H9 (cell line): ENCODE measurements around the gene SYCN. TPM values are rescaled to one million over a fixed set of nuclear protein-coding genes. Genes with fewer than 3 reads are reported as not detected.

Experiments
- DNase-seq: peaks from one replicate; pipeline ENCODE4 v3.0.0-alpha.2; 2017
- H2AFZ ChIP-seq: one replicate; pipeline ENCODE4 v1.6.1; 2013; ENCODE audit warnings: mild to moderate bottlenecking, low read length, control low read depth, moderate library complexity
- H2AK5ac ChIP-seq: 2 replicates; pipeline ENCODE4 v1.6.1; 2013; ENCODE audit warnings: low read length, control low read depth, mixed read lengths; ENCODE audit not compliant: insufficient read length
- H2BK120ac ChIP-seq: one replicate; pipeline ENCODE4 v1.6.1; 2013; ENCODE audit warnings: low read depth, mild to moderate bottlenecking, low read length, control low read depth, inconsistent platforms; ENCODE audit not compliant: poor library complexity, severe bottlenecking
- H2BK12ac ChIP-seq: 2 replicates; pipeline ENCODE4 v1.6.1; 2013; ENCODE audit warnings: low read length, control low read depth, mixed read lengths, low read depth; ENCODE audit not compliant: insufficient read length
- H2BK15ac ChIP-seq: 2 replicates; pipeline ENCODE4 v1.6.1; 2013; ENCODE audit warnings: low read depth, low read length, control low read depth
- H2BK20ac ChIP-seq: one replicate; pipeline ENCODE4 v1.6.1; 2013; ENCODE audit warnings: low read depth, mild to moderate bottlenecking, low read length, control low read depth, inconsistent platforms; ENCODE audit not compliant: poor library complexity, severe bottlenecking
- H2BK5ac ChIP-seq: 2 replicates; pipeline ENCODE4 v1.6.1; 2013; ENCODE audit warnings: low read length, control low read depth, mixed read lengths; ENCODE audit not compliant: insufficient read length
- H3K14ac ChIP-seq: 2 replicates; pipeline ENCODE4 v1.6.1; 2013; ENCODE audit warnings: low read length, control low read depth; ENCODE audit not compliant: insufficient read depth
- H3K18ac ChIP-seq: 2 replicates; pipeline ENCODE4 v1.6.1; 2013; ENCODE audit warnings: low read depth, mild to moderate bottlenecking, mixed read lengths, low read length, control low read depth; ENCODE audit not compliant: insufficient read length
- H3K23ac ChIP-seq: 2 replicates; pipeline ENCODE4 v1.6.1; 2013; ENCODE audit warnings: low read length, control low read depth, mixed read lengths, low read depth; ENCODE audit not compliant: insufficient read length
- H3K23me2 ChIP-seq: 2 replicates; pipeline ENCODE4 v1.6.1; 2013; ENCODE audit warnings: low read depth, mild to moderate bottlenecking, mixed read lengths, low read length, control low read depth; ENCODE audit not compliant: insufficient read length, poor library complexity, severe bottlenecking
- H3K27ac ChIP-seq: 2 replicates; pipeline ENCODE4 v1.5.1; 2013; ENCODE audit warnings: low read length, control low read depth, mixed read lengths, low read depth; ENCODE audit not compliant: insufficient read length
- H3K27me3 ChIP-seq: 2 replicates; pipeline ENCODE4 v1.6.1; 2013; ENCODE audit warnings: low read length, control low read depth, inconsistent platforms; ENCODE audit not compliant: insufficient read depth
- H3K4ac ChIP-seq: 2 replicates; pipeline ENCODE4 v1.6.1; 2013; ENCODE audit warnings: low read depth, mild to moderate bottlenecking, control low read depth, inconsistent platforms, low read length, moderate library complexity
- H3K4me1 ChIP-seq: 2 replicates; pipeline ENCODE4 v1.6.1; 2013; ENCODE audit warnings: low read length, control low read depth, inconsistent platforms; ENCODE audit not compliant: insufficient read depth
- H3K4me2 ChIP-seq: 2 replicates; pipeline ENCODE4 v1.6.1; 2013; ENCODE audit warnings: low read length, control low read depth, mixed read lengths; ENCODE audit not compliant: insufficient read length, insufficient read depth
- H3K56ac ChIP-seq: 2 replicates; pipeline ENCODE4 v1.6.1; 2013; ENCODE audit warnings: low read depth, mild to moderate bottlenecking, mixed read lengths, low read length, control low read depth; ENCODE audit not compliant: insufficient read length
- H3K79me1 ChIP-seq: 2 replicates; pipeline ENCODE4 v1.6.1; 2013; ENCODE audit warnings: low read depth, mild to moderate bottlenecking, moderate library complexity, low read length, control low read depth, inconsistent platforms; ENCODE audit not compliant: insufficient read depth, poor library complexity, severe bottlenecking
- H3K79me2 ChIP-seq: 2 replicates; pipeline ENCODE4 v1.6.1; 2013; ENCODE audit warnings: low read length, control low read depth, inconsistent platforms; ENCODE audit not compliant: insufficient read depth
- H3K9ac ChIP-seq: 2 replicates; pipeline ENCODE4 v1.6.1; 2013; ENCODE audit warnings: low read length, control low read depth, mixed read lengths; ENCODE audit not compliant: insufficient read length; ENCODE audit errors: extremely low read depth
- H3K9me3 ChIP-seq: one replicate; pipeline ENCODE4 v1.6.1; 2013; ENCODE audit warnings: low read depth, low read length, inconsistent platforms; ENCODE audit not compliant: control insufficient read depth
- H3T11ph ChIP-seq: one replicate; pipeline ENCODE4 v1.6.1; 2013; ENCODE audit warnings: mild to moderate bottlenecking, low read length, control low read depth, inconsistent platforms
- H4K20me1 ChIP-seq: one replicate; pipeline ENCODE4 v1.6.1; 2013; ENCODE audit not compliant: control insufficient read depth, insufficient read length, insufficient read depth
- H4K5ac ChIP-seq: 2 replicates; pipeline ENCODE4 v1.6.1; 2013; ENCODE audit warnings: low read depth, mild to moderate bottlenecking, mixed read lengths, low read length, control low read depth; ENCODE audit not compliant: insufficient read length
- H4K8ac ChIP-seq: replicated peaks from 2 replicates; pipeline ENCODE4 v1.6.1; 2013; ENCODE audit warnings: low read length, control low read depth, mixed read lengths, low read depth; ENCODE audit not compliant: insufficient read length
- H4K91ac ChIP-seq: 2 replicates; pipeline ENCODE4 v1.6.1; 2013; ENCODE audit warnings: low read depth, mild to moderate bottlenecking, moderate library complexity, mixed read lengths, low read length, control low read depth; ENCODE audit not compliant: insufficient read length
- H3K27ac Mint-ChIP-seq, 3 experiments: 2 replicates in 2 of 3; 3 replicates in 1 of 3; pipeline ENCODE4 v1.8.0; 2020 to 2021; ENCODE audit warnings: mixed read lengths in 3 of 3, mild to moderate bottlenecking in 1 of 3, moderate library complexity in 1 of 3
- H3K27me3 Mint-ChIP-seq: 2 replicates; pipeline ENCODE4 v1.8.0; 2021; ENCODE audit warnings: low read depth, mild to moderate bottlenecking, moderate library complexity, mixed read lengths
- H3K36me3 Mint-ChIP-seq, 3 experiments: 2 replicates in 2 of 3; 3 replicates in 1 of 3; pipeline ENCODE4 v1.8.0; 2020 to 2021; ENCODE audit warnings: low read depth in 3 of 3, mixed read lengths in 3 of 3; ENCODE audit not compliant: insufficient read depth in 1 of 3
- H3K4me1 Mint-ChIP-seq, 2 experiments: 2 replicates each; pipeline ENCODE4 v1.8.0; 2020; ENCODE audit warnings: mixed read lengths in 2 of 2
- H3K4me3 Mint-ChIP-seq, 2 experiments: 2 replicates in 1 of 2; 3 replicates in 1 of 2; pipeline ENCODE4 v1.8.0; 2020 to 2021; ENCODE audit warnings: mild to moderate bottlenecking in 2 of 2, mixed read lengths in 2 of 2, moderate library complexity in 1 of 2
- H3K9me3 Mint-ChIP-seq, 2 experiments: 2 replicates in 1 of 2; 3 replicates in 1 of 2; pipeline ENCODE4 v1.8.0; 2020; ENCODE audit warnings: mild to moderate bottlenecking in 2 of 2, mixed read lengths in 2 of 2, moderate library complexity in 1 of 2
- CTCF ChIP-seq: fragments of 200-600 bp; sonication (generic); conservative IDR thresholded peaks from 3 replicates; pipeline ENCODE4 v1.8.0; 2021; ENCODE audit warnings: antibody characterized with exemption, mild to moderate bottlenecking
- WGBS: extraction: QIAGEN DNeasy Blood & Tissue Kit; methylation state at CpG from one replicate; pipeline ENCODE4 v1.1.7; 2013; ENCODE audit warnings: missing lambda C conversion rate, low lambda C conversion rate, mixed read lengths; ENCODE audit not compliant: insufficient read length; ENCODE audit errors: extremely low coverage; 5-methylcytosine and 5-hydroxymethylcytosine counted together
- long read RNA-seq: library from polyadenylated mRNA; unstranded; transcript quantifications from one replicate; pipeline ENCODE4 v2.0.0, GENCODE V29; 2020
- total RNA-seq: library from RNA; stranded (reverse); gene quantifications from 2 replicates; pipeline ENCODE4 v1.2.1, GENCODE V29; 2021

The SYCN gene
- total RNA-seq, result not detected in 2 replicates
- long read RNA-seq, result 0 reads

GRCh38 chr19:39203372-39204341 lies at the start of gene SYCN:
Gene SYCN, minus strand, starts transcription at chr19:39204263. Its CDS starts 9 bp downstream, at chr19:39204254.
- Histone ChIP-seq H3K4me1 (no peaks in the 10 kb centered on the region), H2BK20ac (no peak within 1 kb of the TSS), H3K9me3 (no peaks in the 10 kb centered on the region), H3K18ac (no peak within 1 kb of the TSS), H2AFZ (no peak within 1 kb of the TSS), H3K4me2 (no peak within 1 kb of the TSS), H3T11ph (no peak within 1 kb of the TSS), H2AK5ac (no peak within 1 kb of the TSS), H3K14ac (no peak within 1 kb of the TSS), H3K4ac (no peak within 1 kb of the TSS), H3K79me2 (no peaks in the 10 kb centered on the region), H4K20me1 (no peaks in the 10 kb centered on the region), H3K79me1 (no peaks in the 10 kb centered on the region), H2BK5ac (no peak within 1 kb of the TSS), H2BK15ac (no peak within 1 kb of the TSS), H4K5ac (no peak within 1 kb of the TSS), H4K91ac (no peak within 1 kb of the TSS), H3K27ac (no peak within 1 kb of the TSS), H2BK120ac (no peak within 1 kb of the TSS), H4K8ac (no peak within 1 kb of the TSS), H3K27me3 (no peaks in the 10 kb centered on the region), H3K56ac (no peak within 1 kb of the TSS), H2BK12ac (no peak within 1 kb of the TSS), H3K9ac (no peak within 1 kb of the TSS), H3K23me2 (no peaks in the 10 kb centered on the region), H3K23ac (no peak within 1 kb of the TSS)
- no CpG with 5 or more reads among the region's 57 CpGs for WGBS
- TF ChIP-seq CTCF, result no peak
- no peaks in the 10 kb centered on the region for H3K36me3 Mint-ChIP-seq
- H3K4me3 Mint-ChIP-seq, result peak within 1 kb of the TSS in 1 of 2 experiments; percentile 18; a peak in 1 of 5 replicates
- H3K27me3 Mint-ChIP-seq, result peaks cover 42% of the 10 kb centered on the region
- DNase-seq, result peak; percentile 58
- peaks cover 4 to 15% of the 10 kb centered on the region in 2 experiments for H3K4me1 Mint-ChIP-seq
- H3K9me3 Mint-ChIP-seq, result no peaks in the 10 kb centered on the region; a peak in 1 of 5 replicates
- peak within 1 kb of the TSS in 2 of 3 experiments; percentile 25 to 84; a peak in 2 of 7 replicates for H3K27ac Mint-ChIP-seq
